Measurements from ENCODE around the gene WDR27.
"Not testable (repeated sequence)": the region's sequence is repeated elsewhere in the genome, so short reads cannot be mapped to it uniquely, and the experiment has no call there.

Gene WDR27

GRCh38 chr6:169470790-169471189 is 231.0 kb downstream of the WDR27 start:
- H3K9me3 ChIP-seq (ENCODE audit: control insufficient read depth, insufficient read depth, low read depth, low read length): no peaks in the 10 kb centered on the region
- CTCF ChIA-PET: no interaction called here

GRCh38 chr6:169469028-169469427 is 232.8 kb downstream of the WDR27 start:
- Histone ChIP-seq H3K36me3 (ENCODE audit: control insufficient read depth in 2 of 2, insufficient read depth in 1 of 2, low read length in 2 of 2) (no peaks in the 10 kb centered on the region), H3K4me3 (ENCODE audit: low read depth, low read length) (no peak overlapping the region), H3K4me1 (ENCODE audit: control insufficient read depth, insufficient read depth, low read length) (no peaks in the 10 kb centered on the region), H3K9me3 (ENCODE audit: control insufficient read depth, insufficient read depth, low read depth, low read length) (no peaks in the 10 kb centered on the region), H3K27ac (ENCODE audit: extremely low read depth, low read depth, low read length) (no peak overlapping the region)
- ChIA-PET POLR2A (no interaction called here), CTCF (no interaction called here)
- TF ChIP-seq ATF2 (tag by site-specific recombination; IDR thresholded peaks at IDR 0.05; ENCODE audit: low read depth) (no peak), HOXC10 (CRISPR knock-in tag; IDR thresholded peaks at IDR 0.05) (no peak), SALL2 (tag by site-specific recombination; IDR thresholded peaks at IDR 0.05; ENCODE audit: borderline replicate concordance) (no peak), ZSCAN16 (tag by site-specific recombination; IDR thresholded peaks at IDR 0.05) (no peak), ZNF558 (tag by site-specific recombination; IDR thresholded peaks at IDR 0.05) (no peak), KLF8 (tag by site-specific recombination; IDR thresholded peaks at IDR 0.05) (no peak), ZNF10 (tag by site-specific recombination; IDR thresholded peaks at IDR 0.05) (no peak), ZFP69B (tag by site-specific recombination; IDR thresholded peaks at IDR 0.05) (no peak), ZSCAN5A (tag by site-specific recombination; IDR thresholded peaks at IDR 0.05) (no peak)

More at GRCh38 chr6:169470790-169471189, 231.0 kb downstream of the WDR27 start:
- Histone ChIP-seq H3K36me3 (ENCODE audit: control insufficient read depth in 2 of 2, insufficient read depth in 1 of 2, low read length in 2 of 2) (no peaks in the 10 kb centered on the region), H3K27ac (ENCODE audit: extremely low read depth, low read depth, low read length) (no peak overlapping the region), H3K4me3 (ENCODE audit: low read depth, low read length) (no peak overlapping the region), H3K4me1 (ENCODE audit: control insufficient read depth, insufficient read depth, low read length) (no peaks in the 10 kb centered on the region)
- TF ChIP-seq ZNF148 (tag by site-specific recombination; IDR thresholded peaks at IDR 0.05; ENCODE audit: borderline replicate concordance): no peak
- no peak for TF ChIP-seq ZNF629 (tag by site-specific recombination; IDR thresholded peaks at IDR 0.05)
- no peak for TF ChIP-seq ZNF366 (tag by site-specific recombination; conservative IDR thresholded peaks at IDR 0.05)
- TF ChIP-seq ZNF658 (tag by site-specific recombination; IDR thresholded peaks at IDR 0.05): no peak
- POLR2A ChIA-PET: no interaction called here

- H3K4me3 ChIP-seq (ENCODE audit: low read depth, low read length); H3K36me3 ChIP-seq (ENCODE audit: control insufficient read depth in 2 of 2, insufficient read depth in 1 of 2, low read length in 2 of 2); H3K4me1 ChIP-seq (ENCODE audit: control insufficient read depth, insufficient read depth, low read length); POLR2A ChIA-PET; CTCF ChIA-PET; H3K27ac ChIP-seq (ENCODE audit: extremely low read depth, low read depth, low read length); H3K9me3 ChIP-seq (ENCODE audit: control insufficient read depth, insufficient read depth, low read depth, low read length): not testable (repeated sequence)
Measured at GRCh38 chr6:169467755-169468154, 234.1 kb downstream of the WDR27 start.

GRCh38 chr6:169466256-169466655 is 235.6 kb downstream of the WDR27 start:
- H3K4me1 ChIP-seq (ENCODE audit: control insufficient read depth, insufficient read depth, low read length); H3K9me3 ChIP-seq (ENCODE audit: control insufficient read depth, insufficient read depth, low read depth, low read length); POLR2A ChIA-PET; H3K27ac ChIP-seq (ENCODE audit: extremely low read depth, low read depth, low read length); CTCF ChIA-PET; H3K36me3 ChIP-seq (ENCODE audit: control insufficient read depth in 2 of 2, insufficient read depth in 1 of 2, low read length in 2 of 2); H3K4me3 ChIP-seq (ENCODE audit: low read depth, low read length): not testable (repeated sequence)

Measured in HEK293 (cell line).